GM18873 (cell line): ENCODE data around the gene SBF2.
"Not testable (repeated sequence)": the region's sequence is repeated elsewhere in the genome, so short reads cannot be mapped to it uniquely, and the experiment has no call there.

Source experiments
- ATAC-seq: cut with Tn5 transposase; IDR thresholded peaks from one replicate; pipeline ENCODE4 v1.9.1; 2021; ENCODE audit warnings: mild to moderate bottlenecking, moderate library complexity, moderate number of reproducible peaks; ENCODE audit not compliant: unreplicated experiment, low FRiP score

Gene SBF2

DNA sequence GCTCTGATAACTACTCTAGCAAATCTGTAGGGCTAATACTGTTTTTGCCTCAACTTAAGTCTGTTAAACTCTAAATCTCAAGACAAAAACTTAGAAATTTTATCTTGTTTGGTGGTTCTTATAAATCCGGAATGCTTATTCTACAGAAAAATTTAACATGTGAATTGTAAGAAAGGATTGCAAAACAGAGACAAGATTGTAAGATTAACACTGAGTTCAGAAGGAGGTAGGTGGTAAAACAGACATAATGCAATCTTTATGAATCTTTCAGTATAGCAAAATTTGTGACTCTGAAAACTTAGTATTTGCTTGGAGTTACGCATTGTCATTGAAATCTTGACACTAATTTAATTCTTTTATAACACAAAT, 263.9 kb downstream of the SBF2 start:
- no peak for ATAC-seq

DNA sequence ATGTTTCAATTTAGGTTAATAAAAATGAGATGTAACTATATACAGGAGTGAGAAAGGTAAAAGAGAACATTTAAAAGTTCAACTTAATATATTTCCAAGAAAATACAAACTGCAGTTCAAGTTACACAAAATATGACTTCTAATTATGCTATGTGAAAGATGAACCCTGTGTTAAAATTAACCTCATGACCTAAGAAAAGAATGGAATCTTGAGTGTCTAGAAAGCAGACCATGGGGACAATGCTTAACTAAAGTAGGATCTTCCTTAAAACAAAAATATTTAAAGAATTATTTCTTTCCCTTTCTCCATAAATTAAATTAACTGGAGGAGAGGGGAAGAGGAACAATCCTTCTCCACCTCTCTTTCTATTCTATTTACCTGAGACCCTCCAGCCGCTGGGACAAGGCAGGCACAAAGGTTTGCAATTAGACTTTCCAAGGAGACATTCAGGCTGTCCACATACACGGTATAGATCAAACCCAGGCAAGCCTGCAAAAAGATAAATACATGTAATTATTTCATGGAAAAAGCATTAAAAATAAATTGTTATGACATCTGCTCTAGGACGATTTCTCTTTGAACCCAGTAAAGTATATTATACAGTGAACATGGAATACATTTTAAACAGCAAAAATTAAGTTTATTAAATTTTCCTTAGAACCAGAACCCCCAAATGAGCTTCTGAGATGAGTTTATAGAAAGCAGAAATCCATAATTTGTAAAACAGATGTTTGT, 264.5 kb downstream of the SBF2 start:
- no peak for ATAC-seq

DNA sequence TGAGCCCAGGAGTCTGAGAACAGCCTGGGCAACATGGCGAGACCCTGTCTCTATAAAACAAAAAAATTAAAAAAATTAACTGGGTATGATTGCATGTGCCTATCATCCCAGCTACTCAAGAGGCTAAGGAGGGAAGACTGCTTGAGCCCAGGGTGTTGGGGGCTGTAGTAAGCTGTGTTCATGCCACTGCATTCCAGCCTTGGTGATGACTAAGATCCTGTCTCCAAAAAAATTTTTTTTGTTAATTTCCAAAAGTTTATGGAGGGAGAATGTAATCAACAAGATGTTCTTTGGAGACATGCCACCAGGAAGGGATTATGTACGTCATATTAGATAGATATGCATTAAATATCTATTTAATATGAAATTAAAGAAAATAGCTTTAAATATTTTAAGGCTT, 267.5 kb downstream of the SBF2 start:
- ATAC-seq, result no peak

DNA sequence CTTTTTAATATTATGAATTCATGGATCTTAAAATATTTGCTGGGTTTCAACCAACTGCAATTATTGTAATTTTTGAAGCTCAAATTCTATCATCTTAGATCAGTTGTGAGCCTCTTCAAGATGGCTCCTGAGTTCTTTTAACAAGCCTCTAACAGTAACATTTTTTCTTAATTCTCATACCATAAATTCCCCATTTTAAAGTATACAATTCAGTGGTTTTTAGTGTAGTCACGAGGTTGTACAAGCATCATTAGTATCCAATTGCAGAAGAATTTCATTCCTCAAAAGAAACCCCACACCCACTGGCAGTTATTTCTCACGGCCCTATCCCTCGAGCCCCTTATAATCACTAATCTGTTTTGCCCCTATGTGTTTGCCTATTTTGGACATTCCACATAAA, 270.8 kb downstream of the SBF2 start:
- ATAC-seq, result no peak

DNA sequence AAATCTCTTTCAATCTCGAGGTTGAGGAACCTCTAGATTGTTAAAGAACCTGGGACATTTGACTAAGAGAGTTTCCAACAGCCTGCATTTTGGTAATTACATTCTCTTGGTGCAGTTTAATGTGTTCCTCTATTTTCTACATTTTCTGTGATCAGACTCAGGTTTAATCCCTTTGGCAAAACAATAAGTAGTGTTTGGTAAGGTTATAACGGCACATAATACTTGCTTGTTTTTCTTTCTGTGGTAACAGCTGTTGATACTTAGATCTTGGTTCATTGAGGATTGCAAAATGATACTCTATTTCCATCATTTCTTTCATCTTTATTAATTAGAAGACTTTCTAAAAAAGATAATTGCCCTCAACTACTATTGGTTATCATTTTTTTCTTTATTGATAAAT, 271.3 kb downstream of the SBF2 start:
- no peak for ATAC-seq

DNA sequence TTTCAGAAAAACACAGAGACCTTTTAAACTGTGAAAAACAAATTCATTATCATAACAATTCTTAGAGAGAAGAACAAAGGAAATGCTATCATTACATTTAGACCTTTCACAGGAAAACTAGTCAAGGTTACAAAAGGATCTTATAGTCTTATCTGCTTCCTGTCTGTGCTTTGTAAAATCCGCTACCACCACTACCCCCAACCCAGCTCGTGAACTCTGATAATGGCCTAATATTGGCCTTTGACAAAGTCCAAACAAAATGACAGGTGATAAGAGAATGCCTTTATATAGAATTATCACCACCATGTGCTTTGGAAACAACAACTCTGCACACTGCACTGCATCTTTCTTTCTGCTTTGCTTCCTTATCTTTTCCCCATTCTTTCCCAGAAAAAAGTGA, 272.5 kb downstream of the SBF2 start:
- ATAC-seq, result no peak

DNA sequence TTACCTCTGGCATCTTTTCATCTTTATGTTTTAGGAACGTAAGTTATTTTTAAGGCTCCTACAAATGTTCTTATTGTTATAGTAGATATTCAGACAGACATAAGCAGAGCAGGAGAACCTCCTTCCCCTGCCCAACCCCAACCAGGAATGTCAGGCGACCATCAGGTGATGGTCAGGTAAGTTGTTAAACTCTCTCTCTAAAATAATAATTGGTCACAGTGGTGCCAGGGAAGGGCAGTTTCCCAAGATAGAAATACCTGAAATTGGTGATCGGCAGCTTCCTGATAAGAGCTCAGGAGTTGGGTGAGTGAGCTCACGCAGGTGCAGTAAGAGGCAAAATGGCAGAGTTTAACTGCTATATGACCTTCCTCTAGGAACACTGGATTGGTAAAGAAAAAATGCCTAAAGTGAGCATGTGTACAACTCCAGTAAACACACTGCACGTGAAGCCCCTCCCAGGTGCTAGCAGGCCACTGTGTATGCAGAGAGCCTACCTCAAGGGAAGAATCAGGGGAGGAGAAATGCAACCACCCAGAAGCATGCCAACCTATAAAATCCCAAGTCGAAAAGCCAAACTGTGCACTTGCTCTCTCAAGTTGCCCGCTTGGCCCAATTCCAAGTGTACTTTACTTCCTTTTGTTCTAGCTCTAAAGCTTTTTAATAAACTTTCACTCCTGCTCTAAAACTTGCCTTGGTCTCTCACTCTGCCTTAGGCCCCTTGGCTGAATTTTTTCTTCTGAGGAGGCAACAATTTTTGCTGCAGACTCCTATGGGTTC, 273.9 kb downstream of the SBF2 start:
- ATAC-seq, result no peak

DNA sequence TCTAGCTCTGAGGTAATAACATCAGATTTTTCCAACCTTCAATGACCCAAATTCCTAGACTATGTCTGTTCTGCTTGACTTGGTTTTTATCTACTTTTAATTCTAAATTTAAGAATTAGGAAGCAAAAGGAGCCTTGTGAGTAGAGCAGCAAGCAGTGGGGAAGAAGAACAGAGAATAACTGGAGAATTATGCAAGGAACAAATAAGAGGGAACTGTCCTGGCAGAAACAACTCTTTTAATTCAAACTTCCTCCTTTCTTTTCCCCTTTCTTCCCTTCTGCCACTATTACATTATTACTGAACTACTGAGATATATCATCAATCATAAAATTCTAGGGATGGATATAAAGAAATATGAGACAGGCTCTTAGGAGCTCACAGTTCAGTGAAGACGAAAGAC, 276.1 kb downstream of the SBF2 start:
- no peak for ATAC-seq

DNA sequence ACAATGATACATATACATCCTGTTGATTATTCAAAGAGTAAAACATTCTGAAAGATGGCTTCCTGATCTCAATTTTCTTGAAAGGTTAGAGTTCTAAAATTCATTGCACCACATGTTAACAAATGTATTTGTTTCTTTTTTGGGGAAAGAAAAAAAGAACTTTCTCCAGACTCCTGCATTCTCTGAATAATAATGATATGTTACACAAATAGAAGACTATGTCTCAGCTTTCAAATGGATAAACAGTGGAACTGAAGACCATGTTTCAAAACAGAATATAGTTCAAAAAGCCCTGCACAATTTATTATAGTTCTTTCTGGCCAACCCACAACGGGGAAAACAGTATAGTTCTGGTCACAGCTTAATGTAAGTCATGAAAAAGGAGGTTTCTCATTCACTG, 277.0 kb downstream of the SBF2 start:
- no peak for ATAC-seq

DNA sequence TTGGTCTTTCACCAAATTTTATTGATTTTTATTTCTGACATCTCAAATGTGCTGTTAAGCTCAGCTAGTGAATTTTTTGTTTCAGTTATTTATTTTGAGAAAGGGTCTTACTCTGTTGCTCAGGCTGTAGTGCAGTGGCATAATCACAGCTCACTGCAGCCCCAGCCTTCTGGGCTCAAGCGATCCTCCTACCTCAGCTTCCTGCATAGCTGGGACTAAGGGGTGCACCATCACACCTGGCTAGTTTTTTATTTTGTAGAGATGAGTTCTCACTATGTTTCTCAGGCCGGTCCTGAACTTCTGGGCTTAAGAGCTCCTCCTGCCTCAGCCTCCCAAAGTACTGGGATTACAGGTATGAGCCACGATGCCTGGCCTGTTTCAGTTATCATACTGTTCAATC, 282.0 kb downstream of the SBF2 start:
- ATAC-seq, result no peak

DNA sequence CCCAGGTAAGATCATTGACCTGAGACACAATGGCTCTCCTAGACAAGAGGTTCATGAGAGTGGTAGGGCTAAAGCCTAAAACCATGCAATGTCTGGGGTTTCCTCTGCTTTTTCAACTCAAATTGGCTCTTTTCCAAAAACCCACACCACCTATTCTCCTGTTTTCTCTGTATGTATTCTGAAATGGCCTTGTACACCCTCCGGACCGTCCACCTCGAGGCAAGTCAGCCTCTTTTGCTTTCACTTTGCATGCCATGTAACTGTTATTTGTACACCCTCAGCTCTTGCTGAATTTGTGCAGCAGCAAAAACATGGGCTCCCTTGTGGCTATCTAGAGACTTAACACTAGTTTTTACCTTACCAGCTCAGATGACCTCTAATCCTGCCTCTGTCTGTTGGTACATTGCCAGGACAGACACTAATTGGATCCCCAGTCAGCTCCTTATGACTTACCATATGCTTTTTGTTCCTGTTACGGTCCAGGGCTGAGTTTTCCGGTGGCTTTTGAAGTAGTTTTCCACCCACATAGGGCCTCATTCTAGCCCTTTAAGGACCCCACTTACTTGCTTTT, 288.0 kb downstream of the SBF2 start:
- no peak for ATAC-seq

DNA sequence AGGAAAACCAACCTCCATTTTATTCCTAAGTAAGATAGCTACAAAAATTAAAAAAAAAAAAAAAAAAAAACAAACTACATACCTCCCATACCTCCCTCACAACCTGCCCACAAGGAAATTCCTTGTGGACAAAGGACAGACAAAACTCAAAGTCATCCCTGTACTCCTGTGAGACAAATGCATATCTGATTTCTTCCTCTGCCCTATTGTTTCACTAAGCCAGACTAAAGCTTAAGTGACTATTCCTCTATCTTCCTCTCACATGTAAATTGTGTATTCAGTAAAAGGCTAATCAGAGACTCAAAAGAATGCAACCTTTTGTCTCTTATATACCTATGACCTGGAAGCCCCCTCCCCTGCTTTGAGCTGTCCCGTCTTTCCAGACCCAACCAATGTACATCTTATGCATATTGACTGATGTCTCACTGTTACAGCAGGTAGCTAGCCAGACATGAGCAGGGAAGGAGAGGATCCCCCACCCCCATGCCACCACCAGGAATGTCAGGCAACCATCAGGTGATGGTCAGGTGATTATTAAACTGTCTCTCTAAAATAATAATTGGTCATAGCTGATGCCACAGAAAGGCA, 289.4 kb downstream of the SBF2 start:
- ATAC-seq, result no peak

DNA sequence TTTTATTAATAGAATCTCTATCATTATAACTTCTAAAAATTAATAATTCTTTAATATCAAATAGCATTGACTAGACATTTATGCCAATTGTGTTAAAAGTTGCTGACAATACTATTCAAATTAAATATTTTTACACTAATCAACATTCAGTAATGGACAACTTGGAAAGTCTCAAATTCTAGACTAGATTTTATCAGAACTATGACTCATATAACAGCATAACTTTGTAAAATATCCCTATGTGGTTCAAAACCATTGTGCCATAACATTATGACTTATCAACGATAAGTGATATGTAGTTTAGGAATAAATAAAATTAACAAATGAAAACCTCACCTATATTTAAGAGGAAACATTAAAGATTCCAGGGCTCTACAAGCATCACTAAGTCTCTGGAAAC, 291.8 kb downstream of the SBF2 start:
- ATAC-seq, result no peak

DNA sequence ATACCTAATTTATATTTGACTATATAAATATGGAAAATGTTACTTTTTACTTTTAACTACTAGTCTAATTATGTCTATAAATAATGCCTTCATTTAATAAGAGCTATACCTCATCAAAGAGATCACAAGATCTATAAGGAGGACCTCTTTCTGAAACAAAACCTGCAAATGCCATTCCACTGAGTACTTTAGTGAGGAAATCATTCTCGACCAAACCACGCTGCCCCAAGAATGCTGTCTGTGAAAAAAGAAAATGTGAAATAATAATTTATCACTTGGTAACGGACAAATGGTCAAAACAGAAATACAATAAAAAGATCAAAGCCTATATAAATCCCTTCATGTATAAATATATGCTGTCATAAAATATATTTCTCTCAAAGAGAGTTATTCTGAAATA, 301.7 kb downstream of the SBF2 start:
- no peak for ATAC-seq

DNA sequence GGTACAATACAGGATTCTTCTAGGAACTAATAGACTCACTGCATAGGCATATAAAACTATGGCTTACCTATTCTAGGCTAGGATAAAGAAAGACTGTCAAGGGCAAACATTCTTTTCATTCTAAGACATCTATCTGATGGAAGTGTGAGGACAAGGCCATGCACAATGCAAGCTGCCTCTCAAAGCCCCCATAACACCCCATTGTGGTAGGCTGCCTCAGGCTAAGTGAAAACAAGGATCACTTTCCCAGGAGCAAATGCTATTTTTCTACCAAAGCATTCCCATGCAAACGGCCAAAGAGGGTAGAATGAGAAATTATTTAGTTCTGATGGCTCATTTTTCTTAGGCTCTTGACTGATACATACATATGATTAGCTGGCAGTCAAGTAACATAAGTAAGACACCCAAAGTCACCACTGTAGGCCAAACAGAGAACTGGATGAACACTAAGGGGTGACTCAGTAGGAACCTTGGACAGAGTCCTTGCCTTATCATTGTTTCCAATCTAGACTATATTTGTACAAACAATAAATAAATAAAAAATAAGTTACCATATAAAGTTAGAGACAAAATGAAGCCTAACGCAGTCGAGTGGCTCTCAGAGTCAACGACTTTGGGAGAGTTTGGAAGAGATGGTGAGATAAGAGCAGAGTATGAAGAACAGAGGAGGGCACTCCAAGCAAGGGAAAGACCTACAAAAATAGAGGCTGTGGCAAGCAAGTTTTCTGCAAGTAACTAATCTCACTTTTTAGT, 303.6 kb downstream of the SBF2 start:
- no peak for ATAC-seq

DNA sequence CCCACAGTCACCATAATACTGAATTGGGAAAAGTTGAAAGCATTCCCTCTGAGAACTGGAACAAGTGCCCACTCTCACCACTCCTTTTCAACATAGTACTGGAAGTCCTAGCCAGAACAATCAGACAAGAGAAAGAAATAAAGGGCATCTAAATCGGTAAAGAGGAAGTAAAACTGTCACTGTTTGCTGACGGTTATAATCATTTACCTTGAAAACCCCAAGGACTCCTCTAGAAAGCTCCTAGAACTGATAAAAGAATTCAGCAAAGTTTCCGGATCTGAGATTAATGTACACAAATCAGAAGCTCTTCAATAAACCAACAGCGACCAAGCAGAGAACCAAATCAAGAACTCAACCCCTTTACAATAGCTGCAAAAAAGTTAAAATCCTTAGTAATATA, 306.7 kb downstream of the SBF2 start:
- ATAC-seq, result not testable (repeated sequence)

DNA sequence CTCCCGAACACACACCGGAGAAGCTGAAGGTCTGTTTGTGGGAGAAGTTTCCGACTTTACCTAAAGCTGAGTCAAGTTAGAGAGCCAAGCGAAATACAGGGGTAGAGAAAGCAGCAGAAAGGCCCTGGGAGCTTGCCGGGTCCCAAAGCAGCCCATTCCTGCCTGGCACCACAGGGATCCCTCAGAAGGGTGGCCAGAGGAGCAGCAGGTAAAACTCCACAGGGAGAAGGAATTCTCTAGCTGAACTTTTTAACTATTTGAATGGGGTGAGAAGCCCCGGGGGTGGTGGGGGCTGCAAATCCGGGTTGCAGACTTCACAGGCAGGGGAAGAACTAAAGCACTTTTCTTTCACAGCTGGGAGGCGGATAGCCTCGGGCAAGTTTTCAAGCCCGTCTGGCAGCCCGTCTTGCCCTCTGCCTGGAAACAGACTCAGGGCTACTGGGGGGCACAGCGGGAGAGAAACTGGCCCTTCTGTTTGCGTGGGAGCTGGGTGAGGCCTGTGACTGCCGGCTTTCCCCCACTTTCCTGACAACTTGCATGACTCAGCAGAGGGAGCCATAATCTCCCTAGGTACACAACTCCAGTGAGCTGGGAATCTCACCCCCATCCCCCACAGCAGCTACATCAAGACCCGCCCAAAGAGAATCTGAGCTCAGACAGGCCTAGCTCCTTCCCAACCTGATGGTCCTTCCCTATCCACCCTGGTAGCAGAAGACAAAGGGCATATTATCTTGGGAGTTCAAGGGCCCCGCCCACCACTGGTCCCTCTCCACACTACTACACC, 311.0 kb downstream of the SBF2 start:
- ATAC-seq, result no peak

DNA sequence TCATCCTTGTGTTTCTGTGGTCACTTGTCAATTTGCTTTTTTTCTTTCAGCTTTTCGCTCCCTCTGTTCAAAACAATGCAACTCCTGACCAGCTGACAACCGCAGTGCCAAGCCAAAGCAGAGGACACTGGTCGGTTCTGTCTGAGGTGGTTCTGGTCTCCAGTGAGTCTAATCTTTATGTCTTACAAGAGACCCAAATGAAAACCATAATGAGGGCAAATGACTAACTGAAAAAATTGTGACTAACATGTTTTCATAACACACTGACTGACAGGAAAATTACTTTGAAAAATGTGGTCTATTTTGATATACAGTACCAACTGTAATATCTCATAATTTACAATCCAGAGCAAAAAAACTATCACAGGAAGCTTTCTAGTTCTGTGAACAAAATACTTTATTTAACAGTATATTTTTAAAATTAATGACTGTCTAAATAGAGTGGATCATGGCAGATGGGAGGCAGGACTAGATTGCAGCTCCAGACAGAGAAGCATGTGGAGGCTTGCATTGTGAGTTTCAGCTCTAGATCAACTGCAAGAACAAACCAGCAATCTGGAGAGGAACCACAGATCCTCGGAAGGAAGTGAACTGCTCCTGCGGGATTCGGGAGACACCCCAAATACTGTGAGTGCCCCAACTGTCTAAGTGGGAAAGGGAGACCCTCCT, 311.8 kb downstream of the SBF2 start:
- no peak for ATAC-seq

DNA sequence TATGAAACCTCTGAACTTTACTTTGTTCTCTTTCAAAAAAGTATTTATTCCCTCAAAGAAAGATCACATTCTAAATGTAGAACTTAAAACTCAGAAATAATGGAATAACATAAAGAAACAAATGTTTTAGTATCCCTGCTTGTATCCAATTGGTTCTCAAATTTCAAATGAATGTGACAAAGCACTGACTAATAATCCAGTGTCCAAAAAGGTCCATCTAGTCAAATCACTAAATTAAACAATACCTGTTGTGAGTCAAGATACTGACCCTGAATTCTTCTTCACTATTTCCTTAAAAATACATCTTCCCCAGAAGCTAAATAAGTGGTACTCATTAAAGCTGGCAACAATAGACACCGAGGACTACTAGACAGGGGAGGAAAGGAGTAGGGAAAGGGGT, 313.1 kb downstream of the SBF2 start:
- ATAC-seq, result no peak

DNA sequence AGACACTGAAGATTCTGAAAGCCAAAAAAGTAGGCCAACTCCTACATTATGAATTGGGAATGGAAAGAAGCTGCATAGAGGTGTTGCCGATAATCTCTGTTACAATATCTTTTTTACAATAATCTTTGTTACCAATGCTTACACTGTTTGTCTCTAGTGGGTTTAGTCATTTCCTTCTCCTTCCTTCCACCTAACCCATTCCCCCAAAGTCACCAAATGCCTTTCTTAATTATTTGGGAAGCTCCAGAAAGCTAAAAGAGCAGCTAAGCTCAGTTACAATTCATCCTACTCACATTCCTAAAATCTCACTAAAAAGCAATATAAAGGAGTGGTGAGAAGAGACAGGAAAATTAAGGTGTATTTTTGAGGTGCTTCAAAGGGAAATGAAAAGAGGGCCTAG, 316.5 kb downstream of the SBF2 start:
- ATAC-seq, result no peak
